HG03095 (cell line): Measurements from ENCODE around the gene IBA57.

Source experiments
- ATAC-seq: cut with Tn5 transposase; IDR thresholded peaks from one replicate; pipeline ENCODE4 v1.9.1; 2021; ENCODE audit warnings: moderate library complexity; ENCODE audit not compliant: unreplicated experiment

The IBA57 gene

GRCh38 chr1:228144193-228144992, 21.2 kb upstream of the IBA57 start:
- ATAC-seq: no peak

GRCh38 chr1:228144993-228145343, 20.6 kb upstream of the IBA57 start:
- no peak for ATAC-seq

- ATAC-seq: no peak
Observed at GRCh38 chr1:228145463-228146416, 19.9 kb upstream of the IBA57 start.

GRCh38 chr1:228146417-228147150, 19.0 kb upstream of the IBA57 start:
- ATAC-seq: no peak

GRCh38 chr1:228147151-228147693, 18.4 kb upstream of the IBA57 start:
- ATAC-seq: no peak

DNA sequence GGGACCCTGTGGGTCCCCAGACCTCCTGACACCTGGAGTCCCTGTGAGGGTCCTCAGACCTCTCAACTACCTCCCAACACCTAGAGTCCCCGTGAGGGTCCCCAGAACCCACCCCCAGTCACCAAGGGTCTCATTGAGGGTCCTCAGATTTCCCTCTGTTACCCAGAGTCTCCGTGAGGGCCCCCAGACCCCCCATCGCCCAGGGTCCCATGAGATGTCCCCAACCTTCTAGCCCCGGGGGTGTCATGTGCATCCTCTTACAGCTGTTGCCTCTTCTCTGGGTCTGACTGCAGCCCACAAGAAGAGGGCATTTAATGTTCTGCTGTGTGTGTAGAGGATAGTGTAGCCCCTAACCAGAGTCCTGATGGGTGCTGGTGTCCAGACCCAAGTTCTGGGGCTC, 17.8 kb upstream of the IBA57 start:
- no peak for ATAC-seq

GRCh38 chr1:228148196-228148861, 17.3 kb upstream of the IBA57 start:
- no peak for ATAC-seq

- no peak for ATAC-seq
Observed at GRCh38 chr1:228148935-228149405, 16.6 kb upstream of the IBA57 start.

GRCh38 chr1:228149406-228150119, 16.0 kb upstream of the IBA57 start, which contains the start of gene GJC2:
TSS of gene GJC2 (plus strand) at chr1:228149930. CDS start at chr1:228157759, 7,829 bp downstream.
- no peak for ATAC-seq

DNA sequence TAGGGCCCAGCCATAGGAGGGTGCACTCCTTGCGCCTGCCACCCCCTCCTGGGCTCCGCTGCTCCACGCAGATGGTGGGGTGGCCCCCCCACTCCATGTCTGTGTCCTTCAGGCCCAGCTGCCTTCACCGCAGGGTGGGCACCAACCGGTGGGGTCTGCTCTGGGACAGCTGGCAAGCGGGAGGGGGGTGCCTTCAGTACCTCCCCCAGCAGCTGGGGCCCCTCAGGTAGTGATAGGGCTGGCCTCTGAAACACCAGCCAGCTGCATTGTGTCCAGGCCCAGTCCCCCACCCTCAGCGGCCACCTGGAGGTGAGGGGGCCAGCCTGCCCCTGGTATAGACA, 15.5 kb upstream of the IBA57 start:
- ATAC-seq: no peak

DNA sequence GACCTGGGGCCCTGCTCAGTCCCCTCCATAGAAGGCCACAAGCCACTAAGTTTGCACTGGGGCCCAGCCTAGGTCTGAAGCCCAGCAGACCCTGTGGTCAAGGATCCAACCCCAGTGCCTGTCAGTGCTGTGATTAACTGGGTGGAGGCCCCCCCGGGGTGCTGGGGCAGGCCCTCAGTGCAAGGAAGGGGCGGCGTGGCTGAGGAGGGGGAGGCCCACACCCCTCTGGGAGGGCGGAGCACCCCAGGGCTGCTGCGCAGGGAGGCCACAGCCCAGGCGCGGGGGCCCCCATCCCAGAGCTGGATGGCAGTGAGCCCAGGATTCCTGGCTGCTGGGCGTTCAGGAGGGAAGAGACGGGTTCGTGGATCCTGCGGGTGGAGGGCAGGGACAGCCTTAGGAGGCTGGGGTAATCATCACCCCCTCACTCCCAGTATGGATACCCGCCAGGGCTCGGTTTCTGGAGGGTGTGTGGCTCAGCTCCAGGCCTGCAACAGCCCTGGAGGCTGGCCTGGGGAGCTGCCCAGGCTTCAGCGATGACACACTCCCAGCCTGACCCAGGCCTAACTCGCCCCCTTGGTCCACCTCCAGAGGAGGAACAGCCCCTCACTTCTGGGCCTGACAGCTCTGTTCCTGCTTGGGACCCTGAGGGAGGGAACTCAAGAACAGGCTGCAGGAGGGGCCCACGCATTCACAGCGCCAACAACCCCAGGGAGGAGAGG, 15.0 kb upstream of the IBA57 start:
- ATAC-seq: no peak

DNA sequence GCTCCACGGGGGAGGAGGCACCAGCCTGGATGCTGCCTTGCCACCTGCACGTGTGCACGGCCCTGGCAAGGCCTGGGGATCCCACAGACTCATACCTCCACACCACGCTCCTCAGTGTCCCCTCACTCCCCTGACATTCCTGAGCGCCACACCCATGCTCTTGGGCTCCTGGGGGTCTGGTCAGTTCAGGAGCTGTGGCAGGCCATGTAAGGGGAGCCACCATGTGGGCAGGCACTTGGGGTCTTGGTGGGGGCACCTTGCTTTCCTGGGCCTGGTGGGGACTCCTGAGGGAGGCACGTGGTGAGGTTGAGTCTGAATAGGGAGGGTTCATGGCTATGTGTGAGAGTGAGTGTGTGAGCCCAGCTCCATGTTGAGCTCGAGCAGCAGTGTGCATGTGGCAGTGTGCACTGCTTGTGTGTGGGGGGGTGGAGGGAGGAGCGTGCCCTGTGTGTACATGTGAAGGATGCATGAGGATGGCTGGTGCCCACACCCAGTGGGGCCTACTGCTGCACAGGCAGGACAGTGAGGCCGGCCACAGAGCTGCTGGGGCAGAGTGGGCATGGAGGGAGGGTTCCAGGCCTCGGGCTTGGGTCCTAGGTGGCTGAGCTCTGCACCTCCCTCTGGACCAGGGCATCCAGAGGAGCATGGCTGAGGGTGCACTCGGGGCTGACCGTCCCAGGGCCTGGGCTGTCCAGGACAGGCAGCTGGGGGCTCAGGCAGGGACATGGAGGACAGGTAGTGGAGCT, 14.3 kb upstream of the IBA57 start:
- no peak for ATAC-seq

GRCh38 chr1:228152097-228152917, 13.3 kb upstream of the IBA57 start:
- no peak for ATAC-seq

DNA sequence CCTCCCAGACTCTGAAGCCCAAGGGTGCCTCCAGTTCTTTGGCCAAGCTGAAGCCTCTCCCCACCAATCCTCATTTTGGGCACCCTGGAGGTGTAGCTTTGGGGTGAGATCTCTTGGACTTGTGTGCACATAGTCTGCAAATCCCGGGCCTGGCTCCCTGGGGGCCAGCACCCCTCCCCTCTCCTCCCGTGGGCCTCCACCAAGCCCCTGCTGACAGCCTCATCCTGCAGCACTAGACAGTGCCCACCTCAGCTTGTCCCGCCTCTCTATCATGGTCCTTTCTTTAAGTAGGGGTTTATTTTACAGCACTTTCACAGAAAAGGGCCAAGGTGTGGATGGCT, 12.7 kb upstream of the IBA57 start:
- ATAC-seq: no peak

DNA sequence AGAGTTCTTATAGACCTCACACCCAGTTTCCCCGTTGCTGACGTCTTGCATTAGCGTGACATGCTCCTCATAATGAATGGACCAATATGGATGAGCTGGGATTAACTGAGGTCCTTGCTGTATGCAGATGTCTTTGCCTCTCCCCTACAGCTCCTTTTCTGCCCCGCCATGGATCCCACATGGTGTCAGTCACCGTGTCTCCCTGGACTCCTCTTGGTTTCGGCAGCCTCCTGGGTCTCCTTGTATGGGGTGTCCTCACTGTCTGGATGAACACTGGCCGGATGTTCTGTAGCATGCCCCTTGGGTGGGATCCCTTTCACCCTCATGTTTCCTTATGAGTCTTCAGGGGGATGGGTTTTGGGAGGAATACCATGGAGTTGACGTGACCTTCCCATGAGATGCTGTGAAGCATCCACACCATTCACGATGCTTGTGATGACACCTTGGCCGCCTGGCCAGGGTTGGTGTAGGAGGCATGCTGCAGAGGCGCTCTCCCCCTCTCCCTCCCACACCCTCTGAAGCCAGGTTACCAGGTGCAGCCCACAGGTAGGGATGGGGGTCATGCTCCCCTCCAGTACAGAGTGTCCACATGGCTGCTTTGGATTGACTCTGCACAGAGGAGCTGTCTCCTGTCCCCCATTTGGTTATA, 11.5 kb upstream of the IBA57 start:
- ATAC-seq: no peak

GRCh38 chr1:228154670-228155571, 10.7 kb upstream of the IBA57 start:
- no peak for ATAC-seq
